ENCODE measurements around the gene AGBL4.

GRCh38 chr1:48771561-48771960 lies 1252.2 kb downstream of the AGBL4 start:
- no peak for TF ChIP-seq EP300 (IDR thresholded peaks at IDR 0.05)
- TF ChIP-seq POLR2A (IDR thresholded peaks at IDR 0.05): no peak
- TF ChIP-seq, protein P1, sequence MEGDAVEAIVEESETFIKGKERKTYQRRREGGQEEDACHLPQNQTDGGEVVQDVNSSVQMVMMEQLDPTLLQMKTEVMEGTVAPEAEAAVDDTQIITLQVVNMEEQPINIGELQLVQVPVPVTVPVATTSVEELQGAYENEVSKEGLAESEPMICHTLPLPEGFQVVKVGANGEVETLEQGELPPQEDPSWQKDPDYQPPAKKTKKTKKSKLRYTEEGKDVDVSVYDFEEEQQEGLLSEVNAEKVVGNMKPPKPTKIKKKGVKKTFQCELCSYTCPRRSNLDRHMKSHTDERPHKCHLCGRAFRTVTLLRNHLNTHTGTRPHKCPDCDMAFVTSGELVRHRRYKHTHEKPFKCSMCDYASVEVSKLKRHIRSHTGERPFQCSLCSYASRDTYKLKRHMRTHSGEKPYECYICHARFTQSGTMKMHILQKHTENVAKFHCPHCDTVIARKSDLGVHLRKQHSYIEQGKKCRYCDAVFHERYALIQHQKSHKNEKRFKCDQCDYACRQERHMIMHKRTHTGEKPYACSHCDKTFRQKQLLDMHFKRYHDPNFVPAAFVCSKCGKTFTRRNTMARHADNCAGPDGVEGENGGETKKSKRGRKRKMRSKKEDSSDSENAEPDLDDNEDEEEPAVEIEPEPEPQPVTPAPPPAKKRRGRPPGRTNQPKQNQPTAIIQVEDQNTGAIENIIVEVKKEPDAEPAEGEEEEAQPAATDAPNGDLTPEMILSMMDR (IDR thresholded peaks at IDR 0.05): no peak
- TF ChIP-seq POLR2AphosphoS5 (IDR thresholded peaks at IDR 0.05): no peak
